ENCODE measurements around the gene PPHLN1.

Gene PPHLN1

GRCh38 chr12:42325653-42326474, at the start of gene PPHLN1, which contains the start of gene ZCRB1:
TSS of gene PPHLN1 (plus strand) at chr12:42326167. CDS start at chr12:42335903, 9,736 bp downstream.
TSS of gene ZCRB1 (minus strand) at chr12:42326094. CDS start at chr12:42324102, 1,992 bp downstream.
- peak; percentile 87 for DNase-seq

- no peak for DNase-seq
Observed at GRCh38 chr12:42277396-42278127, 48.4 kb upstream of the PPHLN1 start.

GRCh38 chr12:42278128-42278510, 47.8 kb upstream of the PPHLN1 start:
- DNase-seq: no peak

GRCh38 chr12:42281278-42281677, 44.7 kb upstream of the PPHLN1 start:
- no peak for DNase-seq

- no peak for DNase-seq
Observed at GRCh38 chr12:42281844-42282243, 44.1 kb upstream of the PPHLN1 start.

GRCh38 chr12:42282294-42282693, 43.7 kb upstream of the PPHLN1 start:
- DNase-seq: no peak

- no peak for DNase-seq
Observed at GRCh38 chr12:42283739-42284138, 42.2 kb upstream of the PPHLN1 start.

GRCh38 chr12:42284157-42284556, 41.8 kb upstream of the PPHLN1 start:
- no peak for DNase-seq

- no peak for DNase-seq
Observed at GRCh38 chr12:42284876-42285275, 41.1 kb upstream of the PPHLN1 start.

- DNase-seq: no peak
Observed at GRCh38 chr12:42285431-42285830, 40.5 kb upstream of the PPHLN1 start.

GRCh38 chr12:42286741-42287140, 39.2 kb upstream of the PPHLN1 start:
- DNase-seq: no peak

GRCh38 chr12:42288544-42288943, 37.4 kb upstream of the PPHLN1 start:
- no peak for DNase-seq

GRCh38 chr12:42291680-42292079, 34.3 kb upstream of the PPHLN1 start:
- DNase-seq: no peak

- no peak for DNase-seq
Observed at GRCh38 chr12:42296503-42297109, 29.4 kb upstream of the PPHLN1 start.

GRCh38 chr12:42298887-42299286, 27.1 kb upstream of the PPHLN1 start:
- no peak for DNase-seq

- DNase-seq: no peak
Observed at GRCh38 chr12:42299392-42300308, 26.3 kb upstream of the PPHLN1 start.

GRCh38 chr12:42306297-42306696, 19.7 kb upstream of the PPHLN1 start:
- no peak for DNase-seq

- DNase-seq: no peak
Observed at GRCh38 chr12:42308390-42308789, 17.6 kb upstream of the PPHLN1 start.

- DNase-seq: no peak
Observed at GRCh38 chr12:42309996-42310395, 16.0 kb upstream of the PPHLN1 start.

GRCh38 chr12:42315108-42315507, 10.9 kb upstream of the PPHLN1 start:
- DNase-seq: no peak

GRCh38 chr12:42320796-42321195, 5.2 kb upstream of the PPHLN1 start:
- no peak for DNase-seq

- DNase-seq: no peak
Observed at GRCh38 chr12:42322567-42322966, 3.4 kb upstream of the PPHLN1 start.

GRCh38 chr12:42323856-42324255, 2.1 kb upstream of the PPHLN1 start:
- DNase-seq: no peak

All from left hindlimb (tissue), 1 donor.